Caki2 (cell line): ENCODE data around the gene UBE2I. TPM values are rescaled to one million over a fixed set of nuclear protein-coding genes. Genes with fewer than 3 reads are reported as not detected.

Source experiments
- DNase-seq: peaks from one replicate; pipeline ENCODE4 v3.0.0-alpha.2; 2015; ENCODE audit warnings: low read depth
- in situ Hi-C: cut with HindIII; loops from 2 replicates; pipeline ENCODE4 v1.10.0; 2016; ENCODE audit warnings: low sequenced_read_pairs, low pct_unique_long_range_greater_than_20kb, mixed read lengths
- total RNA-seq: library from RNA; depleted of rRNA; stranded (reverse); fragments of >200 nt; shearing (Covaris generic); gene quantifications from 2 replicates; pipeline ENCODE4 v1.2.3, GENCODE V29; 2014; ENCODE audit warnings: low replicate concordance

Gene UBE2I
- total RNA-seq, 1 experiment from 2014 or later = 294 TPM

DNA sequence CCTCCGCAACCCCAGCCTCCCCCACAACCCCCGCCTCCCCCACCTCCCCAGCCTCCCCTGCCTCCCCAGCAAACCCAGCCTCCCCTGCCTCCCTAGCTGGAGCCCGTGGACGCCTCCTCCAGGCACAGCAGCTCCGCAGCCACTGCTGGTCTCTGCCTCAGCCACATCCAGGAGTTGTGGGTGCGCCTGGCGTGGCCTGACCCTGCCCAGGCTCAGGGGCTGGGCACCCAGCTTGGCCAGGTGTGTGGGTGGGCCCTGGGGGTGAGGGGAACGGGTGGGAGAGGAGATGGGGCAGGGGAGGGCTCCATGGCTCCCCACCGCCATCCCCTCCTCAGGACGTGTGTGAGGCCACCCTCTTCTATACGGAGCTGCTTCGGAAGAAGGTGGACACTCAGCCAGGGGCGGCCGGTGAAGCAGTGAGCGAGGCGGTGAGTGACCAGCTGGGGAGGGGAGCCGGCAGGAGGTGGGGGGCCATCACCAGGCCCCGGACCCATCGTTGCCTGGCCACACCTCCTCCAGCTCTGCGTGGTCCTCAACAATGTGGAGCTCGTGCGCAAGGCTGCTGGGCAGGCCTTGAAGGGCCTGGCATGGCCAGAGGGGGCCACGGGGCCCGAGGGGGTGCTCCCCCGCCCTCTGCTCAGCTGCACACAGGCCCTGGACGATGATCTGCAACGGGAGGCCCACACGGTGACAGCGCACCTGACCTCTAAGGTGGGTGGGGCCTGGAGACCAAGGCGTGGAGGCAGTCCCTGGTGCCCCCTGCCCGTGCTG is 36.4 kb downstream of the UBE2I start:
- in situ Hi-C loops = no loop called here

DNA sequence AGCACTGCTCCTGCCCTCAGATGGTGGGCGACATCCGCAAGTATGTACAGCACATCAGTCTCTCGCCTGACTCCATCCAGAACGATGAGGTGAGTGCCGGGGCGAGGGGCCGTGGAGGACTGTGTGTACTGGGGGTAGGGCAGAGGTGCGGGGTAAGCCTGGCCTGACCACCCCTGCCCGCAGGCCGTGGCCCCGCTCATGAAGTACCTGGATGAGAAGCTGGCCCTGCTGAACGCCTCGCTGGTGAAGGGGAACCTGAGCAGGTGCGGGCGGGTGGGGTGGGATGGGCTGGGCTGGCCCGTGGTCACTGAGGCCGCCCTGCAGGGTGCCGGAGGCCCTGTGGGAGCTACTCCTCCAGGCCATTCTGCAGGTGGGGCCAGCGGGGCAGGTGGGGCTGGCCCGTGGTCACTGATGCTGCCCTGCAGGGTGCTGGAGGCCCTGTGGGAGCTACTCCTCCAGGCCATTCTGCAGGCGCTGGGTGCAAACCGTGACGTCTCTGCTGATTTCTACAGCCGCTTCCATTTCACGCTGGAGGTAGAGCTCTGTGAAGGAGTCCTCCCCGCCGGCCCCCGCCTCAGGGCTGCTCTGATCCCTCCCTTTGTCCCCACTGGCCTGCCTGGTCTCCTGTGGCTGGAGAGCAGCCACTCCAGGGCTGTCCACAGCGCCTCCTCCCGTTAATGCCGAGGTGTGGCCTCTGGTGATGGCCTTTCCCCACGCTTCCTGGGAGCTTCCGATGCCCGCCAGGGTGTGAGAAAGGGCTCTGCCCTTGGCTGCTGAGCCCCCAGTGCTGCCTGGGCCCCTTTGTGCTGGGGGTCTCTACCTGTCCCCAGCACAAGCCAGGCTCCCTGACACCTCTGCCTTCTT is 37.2 kb downstream of the UBE2I start:
- DNase-seq = no peak
- in situ Hi-C loops = no loop called here

More for the DNA sequence above, 36.4 kb downstream of the UBE2I start:
- DNase-seq = no peak

DNA sequence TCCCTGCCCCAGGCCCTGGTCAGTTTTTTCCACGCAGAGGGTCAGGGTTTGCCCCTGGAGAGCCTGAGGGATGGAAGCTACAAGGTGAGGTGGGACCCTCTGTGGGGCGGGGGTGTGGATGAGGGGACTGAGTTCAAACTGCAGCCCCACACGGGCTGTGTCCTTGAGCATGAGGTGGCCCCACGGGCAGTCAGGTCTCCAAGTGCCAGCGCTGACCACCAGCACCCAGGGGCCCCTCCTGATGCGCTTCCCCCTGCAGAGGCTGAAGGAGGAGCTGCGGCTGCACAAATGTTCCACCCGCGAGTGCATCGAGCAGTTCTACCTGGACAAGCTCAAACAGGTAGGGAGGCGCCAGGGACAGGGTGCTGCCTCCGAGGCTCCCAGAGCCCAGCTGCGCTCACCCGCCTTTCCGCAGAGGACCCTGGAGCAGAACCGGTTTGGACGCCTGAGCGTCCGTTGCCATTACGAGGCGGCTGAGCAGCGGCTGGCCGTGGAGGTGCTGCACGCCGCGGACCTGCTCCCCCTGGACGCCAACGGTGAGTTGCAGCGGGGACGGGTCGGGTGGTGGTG is 37.9 kb downstream of the UBE2I start:
- in situ Hi-C loops = no loop called here
- no peak for DNase-seq

DNA sequence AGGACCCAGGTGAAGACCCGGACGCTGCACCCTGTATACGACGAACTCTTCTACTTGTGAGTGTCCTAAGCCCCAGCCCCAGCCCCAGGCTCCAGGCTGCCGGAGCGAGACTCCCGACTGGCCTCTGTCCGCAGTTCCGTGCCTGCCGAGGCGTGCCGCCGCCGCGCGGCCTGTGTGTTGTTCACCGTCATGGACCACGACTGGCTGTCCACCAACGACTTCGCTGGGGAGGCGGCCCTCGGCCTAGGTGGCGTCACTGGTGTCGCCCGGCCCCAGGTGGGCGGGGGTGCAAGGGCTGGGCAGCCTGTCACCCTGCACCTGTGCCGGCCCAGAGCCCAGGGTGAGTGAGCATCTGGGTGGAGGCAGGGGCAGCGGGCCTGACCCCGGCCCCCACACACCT is 38.5 kb downstream of the UBE2I start:
- in situ Hi-C loops = no loop called here
- DNase-seq = no peak

DNA sequence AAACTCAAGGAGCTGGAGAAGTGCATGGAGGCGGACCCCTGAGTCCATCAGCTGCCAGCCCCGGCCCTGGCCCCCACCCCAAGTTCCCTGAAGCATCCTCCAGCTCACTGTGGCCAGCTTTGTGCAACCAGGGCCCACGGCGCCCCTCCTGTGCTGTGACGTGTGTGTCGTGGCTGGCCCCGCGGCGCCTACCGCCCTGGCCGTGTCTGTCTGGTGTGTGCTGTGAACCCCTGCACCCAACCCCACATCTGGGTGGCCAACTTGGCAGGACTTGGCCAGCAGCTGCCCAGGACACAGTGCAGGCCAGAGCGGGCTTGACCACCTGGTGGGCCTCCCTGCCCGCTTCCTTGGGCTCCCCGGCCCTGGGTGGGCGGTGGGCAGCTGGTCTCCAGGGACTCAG is 39.0 kb downstream of the UBE2I start:
- no peak for DNase-seq
- in situ Hi-C loops = no loop called here

DNA sequence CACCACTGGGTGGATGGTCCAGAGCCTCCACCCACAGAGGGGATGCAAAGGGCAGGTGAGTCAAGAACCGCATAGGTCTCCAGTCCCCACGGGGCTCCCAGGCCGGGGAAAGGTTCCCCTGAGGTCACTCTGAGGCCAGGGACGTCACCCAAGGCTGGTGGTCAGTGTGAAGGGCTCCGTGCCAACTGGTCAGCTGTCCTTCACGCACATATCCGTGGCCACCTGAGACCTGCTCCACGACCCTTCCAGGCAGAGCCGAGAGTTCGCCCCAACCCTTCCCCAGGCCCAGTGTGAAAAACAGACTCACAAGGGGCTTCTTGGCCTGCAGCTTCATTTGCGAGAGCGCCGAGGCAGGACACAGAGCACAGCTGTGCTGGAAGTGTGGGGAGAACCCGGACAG is 39.5 kb downstream of the UBE2I start:
- no peak for DNase-seq
- in situ Hi-C loops = no loop called here

DNA sequence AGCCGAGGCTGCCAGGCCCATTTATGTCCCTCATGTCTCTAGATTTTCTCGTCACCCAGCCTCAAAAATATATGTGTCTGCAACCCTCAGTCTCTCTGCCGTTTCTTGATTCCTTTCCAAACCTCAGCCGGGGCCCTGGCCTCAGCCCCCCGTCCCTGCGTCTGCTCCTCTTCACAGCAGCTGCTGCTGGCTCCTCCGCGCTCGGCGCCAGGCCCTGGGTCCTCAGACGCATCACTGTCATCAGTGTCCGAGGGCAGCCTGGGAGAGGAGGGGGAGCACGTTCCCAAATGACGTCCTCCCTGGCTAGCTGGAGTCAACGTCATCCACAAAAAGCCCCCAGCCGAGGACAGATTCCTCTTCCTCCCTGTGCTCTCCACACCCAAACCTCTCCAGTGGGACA is 39.9 kb downstream of the UBE2I start:
- no peak for DNase-seq
- in situ Hi-C loops = no loop called here

DNA sequence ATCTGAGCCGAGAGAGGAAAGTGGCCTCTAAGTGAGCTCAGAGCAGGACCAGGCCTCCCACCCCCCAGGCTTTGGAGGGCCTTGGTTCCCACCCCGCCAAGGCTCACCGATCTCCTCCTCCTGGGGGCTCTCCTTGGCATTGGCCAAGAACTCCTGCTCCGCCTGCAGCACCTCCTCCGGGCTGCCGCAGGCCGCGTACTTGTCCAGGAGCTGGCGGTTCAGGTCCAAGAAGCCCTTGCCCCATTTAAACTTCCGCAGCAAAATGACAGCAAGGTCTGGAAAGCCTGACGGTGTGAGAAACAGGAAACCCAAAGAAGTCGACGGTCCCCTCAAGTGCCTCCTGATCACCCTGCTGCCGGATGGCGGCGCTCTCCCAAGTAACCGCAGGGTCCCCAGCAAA is 40.5 kb downstream of the UBE2I start:
- DNase-seq = no peak
- in situ Hi-C loops = no loop called here

DNA sequence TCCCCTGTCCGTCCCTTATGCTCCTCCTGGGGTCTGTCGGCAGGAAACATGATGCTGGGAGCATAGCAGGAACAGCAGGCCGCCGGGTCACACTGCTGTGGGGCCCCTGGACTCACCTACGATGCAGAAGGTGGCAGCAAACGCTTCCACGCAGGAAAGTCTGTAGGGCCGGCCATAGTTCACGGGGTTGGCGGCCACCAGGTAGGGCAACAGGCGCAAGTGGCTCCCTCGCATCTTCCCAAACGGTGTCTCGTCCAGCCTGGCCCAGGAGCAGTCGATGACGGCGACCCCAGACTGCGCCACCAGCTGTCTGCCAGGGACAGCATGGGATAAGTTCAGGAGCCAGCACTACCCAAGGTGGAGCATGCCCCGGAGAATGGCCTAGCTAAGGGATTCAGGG is 41.3 kb downstream of the UBE2I start:
- in situ Hi-C loops = no loop called here
- no peak for DNase-seq

DNA sequence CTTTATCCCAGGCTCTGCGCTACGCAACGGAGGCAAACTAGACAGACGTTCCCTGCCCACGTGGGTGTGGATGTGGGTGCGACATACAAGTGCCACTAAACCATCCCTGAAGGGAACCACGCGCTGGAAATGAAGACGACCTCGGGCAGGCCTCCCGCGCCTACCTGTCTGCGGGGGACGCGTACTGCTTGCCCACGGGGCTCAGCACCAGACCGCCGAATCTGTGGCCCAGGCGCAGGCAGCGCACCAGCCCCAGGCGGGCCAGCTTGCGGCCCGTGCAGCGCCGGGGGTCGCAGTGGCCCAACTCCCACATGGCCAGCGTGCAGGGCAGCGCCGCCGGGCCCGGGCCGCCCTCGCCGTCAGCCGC is 41.8 kb downstream of the UBE2I start:
- in situ Hi-C loops = no loop called here
- no peak for DNase-seq

DNA sequence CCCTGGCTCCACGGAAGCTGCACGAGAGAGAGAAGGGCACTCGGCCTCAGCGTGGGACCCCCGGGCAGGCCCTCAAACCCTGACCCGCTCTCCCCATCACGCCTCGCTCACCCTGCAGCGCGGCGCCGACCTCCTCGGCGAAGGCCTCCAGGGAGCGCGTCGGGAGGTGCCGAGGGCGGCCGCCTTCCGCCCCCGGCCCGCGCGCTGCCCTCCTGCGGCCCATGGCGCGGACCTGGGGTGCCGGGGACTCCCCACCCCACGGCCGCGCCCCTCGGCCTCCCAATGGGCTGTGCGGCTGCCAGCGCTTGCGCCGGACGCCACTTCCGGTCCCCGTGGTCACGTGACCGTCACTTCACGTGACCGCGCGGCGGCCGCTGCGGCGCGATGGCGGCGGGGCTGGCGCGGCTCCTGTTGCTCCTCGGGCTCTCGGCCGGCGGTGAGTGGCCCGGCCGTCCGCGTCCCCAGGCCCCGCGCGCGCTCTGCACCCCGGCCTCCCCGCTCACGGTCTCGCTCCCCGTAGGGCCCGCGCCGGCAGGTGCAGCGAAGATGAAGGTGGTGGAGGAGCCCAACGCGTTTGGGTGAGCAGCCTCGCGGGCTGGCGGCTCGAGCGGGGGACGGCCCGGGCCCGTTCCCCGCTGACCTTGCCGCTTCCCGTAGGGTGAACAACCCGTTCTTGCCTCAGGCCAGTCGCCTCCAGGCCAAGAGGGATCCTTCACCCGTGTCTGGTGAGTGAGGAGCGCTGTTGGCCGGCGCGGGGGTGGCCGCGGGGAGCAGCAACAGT is 42.3 kb downstream of the UBE2I start, which contains the start of the genes GNPTG and TSR3:
GNPTG (plus strand) TSS at position 350 of the 781 bp plus-strand sequence; CDS start at position 385, 35 bp downstream.
TSR3 (minus strand) TSS at position 297 of the 781 bp plus-strand sequence; CDS start at position 223, 74 bp downstream.
- in situ Hi-C loops = no loop called here
- peak; percentile 83 for DNase-seq

DNA sequence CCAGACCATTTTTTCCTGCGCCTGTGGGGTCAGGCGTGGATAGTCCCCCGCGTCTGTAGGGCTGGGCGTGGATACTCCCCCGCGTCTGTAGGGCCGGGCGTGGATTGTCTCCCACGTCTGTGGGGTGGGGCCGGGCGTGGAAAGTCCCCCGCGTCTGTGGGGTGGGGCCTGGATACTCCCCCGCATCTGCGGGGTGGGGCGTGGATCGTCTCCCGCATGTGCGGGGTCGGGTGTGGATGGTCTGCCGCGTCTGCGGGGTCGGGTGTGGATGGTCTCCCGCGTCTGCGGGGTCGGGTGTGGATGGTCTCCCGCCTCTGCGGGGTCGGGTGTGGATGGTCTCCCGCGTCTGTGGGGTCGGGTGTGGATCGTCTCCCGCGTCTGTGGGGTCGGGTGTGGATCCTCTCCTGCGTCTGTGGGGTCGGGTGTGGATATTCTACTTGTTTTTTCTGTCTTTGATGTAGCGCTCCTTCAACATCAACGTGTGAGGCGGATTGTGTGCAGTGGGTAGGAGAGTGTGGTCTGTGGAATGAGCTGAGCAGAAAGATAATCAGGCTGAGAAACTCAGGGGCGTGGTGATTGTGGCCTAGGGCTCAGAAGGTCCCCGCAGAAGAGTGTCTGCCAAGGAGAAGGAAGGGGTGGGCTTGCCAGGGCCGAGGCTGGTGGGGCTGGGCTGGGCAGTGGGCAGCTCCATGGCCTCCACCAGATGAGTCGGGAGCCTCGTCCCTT is 45.5 kb downstream of the UBE2I start:
- no peak for DNase-seq
- in situ Hi-C loops = no loop called here

DNA sequence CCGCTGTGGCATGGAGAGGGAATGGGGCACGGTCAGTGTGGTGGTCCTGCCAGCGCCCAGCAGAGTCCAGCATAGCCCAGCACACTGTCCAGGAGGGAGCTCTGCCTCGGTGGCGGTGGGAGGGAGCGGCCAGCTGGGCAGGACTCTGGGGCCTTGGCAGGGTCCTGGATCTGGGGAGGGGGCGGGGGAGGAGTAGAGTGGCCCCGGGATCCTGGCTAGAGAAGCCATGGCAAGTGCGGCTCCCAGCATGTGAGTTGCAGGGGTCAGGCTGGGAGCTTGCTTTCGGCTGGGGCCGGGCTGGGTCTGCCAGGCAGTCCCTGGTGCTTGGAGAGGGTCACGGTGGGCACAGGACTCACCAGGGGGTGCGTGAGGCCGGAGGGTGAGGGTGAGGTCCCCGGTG is 46.2 kb downstream of the UBE2I start:
- in situ Hi-C loops = no loop called here
- DNase-seq = no peak

DNA sequence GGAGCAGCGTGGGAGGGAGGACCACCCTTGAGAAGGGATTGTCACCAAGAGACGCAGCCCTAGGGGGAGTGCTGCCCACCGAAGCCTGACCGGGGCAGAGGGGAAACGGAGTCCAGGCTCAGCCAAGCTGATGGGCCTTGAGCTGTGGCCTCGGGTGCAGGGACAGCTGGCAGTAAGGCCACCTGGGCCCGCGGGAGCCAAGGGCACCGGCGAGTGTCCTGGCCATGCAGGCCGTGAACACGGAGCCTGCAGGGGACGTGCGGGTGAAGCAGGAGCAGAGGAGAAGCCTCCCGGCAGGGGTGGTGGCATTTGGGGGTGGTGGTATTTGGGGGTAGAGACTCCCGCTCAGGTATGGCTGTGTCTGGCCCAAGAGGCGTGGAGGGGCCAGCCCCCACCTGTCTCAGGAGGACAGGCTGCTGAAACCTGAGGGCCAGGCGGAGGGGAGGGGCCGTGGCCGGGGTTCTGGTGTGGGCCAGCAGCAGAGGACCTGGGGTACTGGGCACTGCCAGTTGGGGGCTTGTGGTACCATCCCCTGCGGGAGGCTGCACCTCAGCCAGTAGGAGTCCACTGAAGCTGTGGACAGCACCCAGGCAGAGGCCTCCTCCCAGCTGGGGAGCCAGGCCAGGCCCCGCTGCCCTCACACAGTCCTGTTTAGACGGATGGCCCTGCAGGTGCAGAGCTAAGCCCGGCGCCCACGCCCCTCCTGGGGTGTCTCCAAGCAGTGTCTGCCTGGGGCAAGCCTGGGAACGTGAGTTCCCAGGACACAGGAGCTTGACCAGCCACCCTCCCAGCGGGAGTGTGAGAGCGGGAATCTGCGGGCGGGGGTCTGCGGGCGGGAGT is 46.8 kb downstream of the UBE2I start:
- in situ Hi-C loops = no loop called here
- no peak for DNase-seq

DNA sequence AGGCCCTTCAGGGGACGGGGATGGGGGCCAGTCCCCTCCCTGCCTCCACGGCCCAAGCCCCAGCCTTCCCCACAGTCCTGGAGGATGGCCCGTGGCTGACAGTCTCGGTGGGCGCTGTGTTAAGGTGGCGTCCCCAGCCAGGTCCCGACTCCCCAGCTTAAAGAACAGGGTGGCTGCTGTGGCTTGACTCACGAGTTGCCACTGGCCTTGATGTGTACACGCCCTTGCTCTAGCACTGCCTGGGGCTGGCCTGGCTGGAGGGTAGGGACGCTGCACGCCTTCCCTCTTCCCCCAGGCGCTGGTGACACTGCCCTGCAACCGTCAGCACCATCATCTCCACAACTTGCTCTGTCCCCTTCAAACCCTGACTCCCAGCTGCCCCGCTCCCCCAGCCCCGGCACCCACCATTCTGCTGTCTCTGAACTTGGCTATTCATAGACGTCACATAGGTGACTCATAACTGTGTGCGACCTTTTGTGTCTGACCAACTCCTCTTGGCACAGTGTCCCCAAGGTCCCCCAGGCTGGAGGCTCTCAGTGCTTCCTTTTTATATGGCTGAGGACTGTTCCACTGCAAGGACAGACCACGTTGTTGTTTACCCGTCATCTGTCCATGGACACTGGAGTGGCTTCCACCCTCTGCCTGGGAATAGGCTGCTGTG is 48.6 kb downstream of the UBE2I start:
- DNase-seq = peak; percentile 53
- in situ Hi-C loops = no loop called here

DNA sequence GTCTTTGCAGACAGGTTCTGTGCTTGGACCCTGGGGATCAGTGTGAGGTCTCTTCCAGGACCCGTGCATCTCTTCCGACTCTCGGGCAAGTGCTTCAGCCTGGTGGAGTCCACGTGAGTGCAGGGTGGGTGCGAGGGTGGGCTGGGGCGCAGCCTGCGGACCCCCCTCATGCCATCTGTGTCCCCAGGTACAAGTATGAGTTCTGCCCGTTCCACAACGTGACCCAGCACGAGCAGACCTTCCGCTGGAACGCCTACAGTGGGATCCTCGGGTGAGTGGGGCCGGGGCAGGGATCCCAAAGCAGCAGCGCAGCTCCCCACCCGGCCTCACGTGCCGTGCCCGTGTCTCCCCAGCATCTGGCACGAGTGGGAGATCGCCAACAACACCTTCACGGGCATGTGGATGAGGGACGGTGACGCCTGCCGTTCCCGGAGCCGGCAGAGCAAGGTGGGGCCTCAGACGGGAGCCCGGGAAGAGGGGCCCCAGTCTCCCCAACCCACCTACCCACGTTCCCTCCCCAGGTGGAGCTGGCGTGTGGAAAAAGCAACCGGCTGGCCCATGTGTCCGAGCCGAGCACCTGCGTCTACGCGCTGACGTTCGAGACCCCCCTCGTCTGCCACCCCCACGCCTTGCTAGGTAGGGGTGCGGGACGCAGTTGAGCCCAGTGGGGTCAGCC is 52.4 kb downstream of the UBE2I start:
- in situ Hi-C loops = no loop called here
- DNase-seq = no peak
